Measurements from ENCODE around the gene ACBD5.

The ACBD5 gene

DNA sequence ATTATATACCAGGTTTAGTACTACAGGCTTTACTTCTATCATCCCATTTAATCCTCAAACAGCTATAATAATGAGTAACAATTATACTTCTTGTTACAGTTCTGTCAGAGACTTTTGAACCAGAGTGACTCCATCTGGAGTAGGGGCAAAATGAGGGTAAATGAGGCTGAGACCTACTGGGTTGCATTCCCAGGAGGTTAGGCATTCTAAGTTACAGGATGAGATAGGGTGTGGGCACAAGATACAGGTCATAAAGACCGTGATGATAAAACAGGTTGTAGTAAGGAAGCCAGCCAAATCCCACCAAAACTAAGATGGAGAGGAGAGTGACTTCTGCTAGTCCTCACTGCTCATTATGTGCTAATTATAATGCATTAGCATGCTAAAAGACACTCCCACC is 90.3 kb downstream of the ACBD5 start:
- DNase-seq: no peak

DNA sequence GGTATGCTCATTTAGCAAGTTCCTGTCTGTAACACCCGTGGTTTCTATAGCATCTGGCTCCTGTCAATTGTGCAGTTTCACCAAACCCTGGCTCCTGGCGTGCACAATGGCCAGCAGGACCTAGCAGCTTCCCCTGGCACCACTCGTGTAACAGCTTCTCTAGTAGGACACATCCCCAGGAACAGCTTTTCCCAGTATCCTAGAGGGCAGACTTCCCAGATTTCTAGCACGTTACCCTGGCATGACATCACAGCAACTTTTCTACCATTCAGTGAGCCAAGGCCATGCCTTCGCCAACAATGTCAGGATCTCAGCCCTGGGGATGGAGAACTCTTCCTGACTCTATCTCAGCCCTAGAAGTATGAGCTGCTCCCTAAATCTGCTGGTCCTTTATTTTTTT is 92.9 kb downstream of the ACBD5 start:
- no peak for DNase-seq

DNA sequence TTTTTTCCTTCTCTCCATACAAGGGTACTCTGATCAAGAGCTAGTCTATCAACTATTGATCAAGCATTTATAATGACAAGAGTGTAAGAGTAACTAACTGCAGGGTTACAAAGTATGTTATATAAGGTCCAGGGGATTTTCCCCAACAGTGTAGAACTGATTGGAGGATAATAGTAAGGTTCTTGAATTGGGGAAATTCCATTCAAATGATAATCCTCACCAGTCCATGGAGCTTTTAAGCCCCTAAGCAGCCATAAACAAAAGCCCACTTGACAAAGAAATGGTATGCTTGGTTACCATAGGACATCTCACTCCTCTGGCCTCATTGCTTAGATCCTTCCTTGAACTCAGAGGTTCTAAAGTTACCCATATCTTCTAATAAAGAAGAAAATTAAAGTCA is 94.7 kb downstream of the ACBD5 start:
- no peak for DNase-seq
